OCI-LY3 (cell line): ENCODE results near the gene MROH7.

Source experiments
- H2AFZ ChIP-seq: fragments of 200-600, 300-600 bp; shearing (Covaris generic); 2 replicates; pipeline ENCODE4 v1.6.0; 2014; ENCODE audit warnings: antibody characterized with exemption, low read depth, low read length
- H3K27ac ChIP-seq: fragments of 200-600, 300-600 bp; sonication (generic); 2 replicates; pipeline ENCODE4 v1.5.1; 2014; ENCODE audit warnings: mild to moderate bottlenecking, low read length, moderate library complexity, mixed read lengths
- H3K27me3 ChIP-seq: fragments of 200-600, 300-600 bp; sonication (generic); 2 replicates; pipeline ENCODE4 v1.6.1; 2014; ENCODE audit warnings: low read depth, low read length, mixed read lengths
- H3K36me3 ChIP-seq: fragments of 200-600, 300-600 bp; sonication (generic); replicated peaks from 2 replicates; pipeline ENCODE3; 2014; ENCODE audit warnings: low read depth, low read length, mixed read lengths
- H3K4me1 ChIP-seq: fragments of 300-600, 200-600 bp; sonication (generic); 2 replicates; pipeline ENCODE4 v1.6.1; 2014; ENCODE audit warnings: low read length, mixed read lengths
- H3K4me2 ChIP-seq: fragments of 200-600, 300-600 bp; sonication (generic); 2 replicates; pipeline ENCODE4 v1.6.1; 2014; ENCODE audit warnings: low read length, mixed read lengths
- H3K4me3 ChIP-seq: fragments of 300-600, 200-600 bp; sonication (generic); 2 replicates; pipeline ENCODE4 v1.5.1; 2014; ENCODE audit warnings: antibody characterized with exemption, mild to moderate bottlenecking, low read length, moderate library complexity
- H3K79me2 ChIP-seq: fragments of 300-600, 200-600 bp; shearing (Covaris generic); 2 replicates; pipeline ENCODE4 v1.6.1; 2014; ENCODE audit warnings: mild to moderate bottlenecking, low read length, mixed read lengths
- H3K9ac ChIP-seq: fragments of 300-600, 200-600 bp; shearing (Covaris generic); 2 replicates; pipeline ENCODE4 v1.6.0; 2014; ENCODE audit warnings: mild to moderate bottlenecking, low read length, moderate library complexity
- H3K9me3 ChIP-seq: fragments of 200-600, 300-600 bp; shearing (Covaris generic); 2 replicates; pipeline ENCODE4 v1.6.1; 2014; ENCODE audit warnings: low read length, mixed read lengths; ENCODE audit not compliant: insufficient read depth
- H4K20me1 ChIP-seq: fragments of 200-600, 300-600 bp; sonication (generic); 2 replicates; pipeline ENCODE4 v1.6.1; 2016; ENCODE audit warnings: low read length, mixed read lengths; ENCODE audit not compliant: insufficient read depth
- CTCF ChIP-seq: fragments of 200-600, 300-600 bp; sonication (generic); IDR thresholded peaks from 2 replicates; pipeline ENCODE4 v1.5.1; 2014; ENCODE audit warnings: antibody characterized with exemption, low read length, low read depth
- EZH2phosphoT487 ChIP-seq: fragments of 200-600 bp; shearing (Covaris generic); IDR thresholded peaks from 2 replicates; pipeline ENCODE4 v1.6.1; 2018; ENCODE audit warnings: antibody characterized with exemption, mixed run types, low read depth

Gene MROH7

GRCh38 chr1:54716299-54717047 lies 74.9 kb downstream of the MROH7 start:
- peak overlapping the region; percentile 2 for H3K27ac ChIP-seq
- no peaks in the 10 kb centered on the region for H3K9me3 ChIP-seq
- H3K4me3 ChIP-seq: peak overlapping the region; percentile 96
- peak overlapping the region; percentile 87 for H3K4me2 ChIP-seq
- TF ChIP-seq CTCF: no peak
- TF ChIP-seq EZH2phosphoT487: no peak
- no peaks in the 10 kb centered on the region for H3K27me3 ChIP-seq
- H4K20me1 ChIP-seq: no peaks in the 10 kb centered on the region
- H3K36me3 ChIP-seq: peaks cover 13% of the 10 kb centered on the region
- peaks cover 28% of the 10 kb centered on the region for H3K79me2 ChIP-seq
- H3K9ac ChIP-seq: peak overlapping the region; percentile 68
- peak overlapping the region; percentile 71; the same call in 1 of the 2 replicates for H2AFZ ChIP-seq
- peaks cover 11% of the 10 kb centered on the region for H3K4me1 ChIP-seq

GRCh38 chr1:54721719-54722118 lies 80.1 kb downstream of the MROH7 start:
- Histone ChIP-seq H3K4me2 (no peak overlapping the region), H3K27me3 (no peaks in the 10 kb centered on the region), H3K27ac (no peak overlapping the region), H3K36me3 (peaks cover 52% of the 10 kb centered on the region), H4K20me1 (no peaks in the 10 kb centered on the region), H3K4me1 (peaks cover 4% of the 10 kb centered on the region), H2AFZ (no peak overlapping the region), H3K9me3 (no peaks in the 10 kb centered on the region), H3K9ac (no peak overlapping the region), H3K4me3 (no peak overlapping the region), H3K79me2 (peaks cover 17% of the 10 kb centered on the region)
- TF ChIP-seq CTCF (no peak), EZH2phosphoT487 (no peak)

GRCh38 chr1:54723985-54724384 lies 82.4 kb downstream of the MROH7 start:
- Histone ChIP-seq H2AFZ (no peak overlapping the region), H3K27me3 (no peaks in the 10 kb centered on the region), H3K4me3 (no peak overlapping the region), H3K4me2 (no peak overlapping the region), H4K20me1 (no peaks in the 10 kb centered on the region), H3K27ac (no peak overlapping the region), H3K9me3 (no peaks in the 10 kb centered on the region), H3K9ac (no peak overlapping the region), H3K79me2 (peaks cover 3% of the 10 kb centered on the region; the same call in 1 of the 2 replicates), H3K4me1 (no peaks in the 10 kb centered on the region), H3K36me3 (peaks cover 52% of the 10 kb centered on the region)
- no peak for TF ChIP-seq CTCF
- TF ChIP-seq EZH2phosphoT487: no peak

- H3K9me3 ChIP-seq: no peaks in the 10 kb centered on the region
Measured at GRCh38 chr1:54724771-54725170, 83.2 kb downstream of the MROH7 start.

More at GRCh38 chr1:54724771-54725170, 83.2 kb downstream of the MROH7 start:
- Histone ChIP-seq H3K4me2 (no peak overlapping the region), H3K4me1 (no peaks in the 10 kb centered on the region), H3K4me3 (no peak overlapping the region), H4K20me1 (no peaks in the 10 kb centered on the region), H3K27ac (no peak overlapping the region), H3K79me2 (no peaks in the 10 kb centered on the region), H3K36me3 (peaks cover 51% of the 10 kb centered on the region), H2AFZ (no peak overlapping the region), H3K9ac (no peak overlapping the region), H3K27me3 (no peaks in the 10 kb centered on the region)
- TF ChIP-seq EZH2phosphoT487: no peak
- TF ChIP-seq CTCF: no peak
